Prostate gland (tissue), 2 donors: ENCODE results near the gene MTERF2.

Source experiments
- CTCF ChIP-seq, 4 experiments: fragments of 200-600 bp in 2 of 4; fragments of 450-650 bp in 2 of 4; sonication (generic) in 2 of 4; IDR thresholded peaks; 1 replicate in 3 of 4; 2 replicates in 1 of 4; pipeline ENCODE4 v1.5.1; 2016 to 2019; ENCODE audit warnings: antibody characterized with exemption in 4 of 4, mild to moderate bottlenecking in 2 of 4, moderate library complexity in 2 of 4
- POLR2A ChIP-seq: fragments of 450-650 bp; IDR thresholded peaks from one replicate; pipeline ENCODE4 v1.6.1; 2016; ENCODE audit warnings: antibody characterized with exemption, mild to moderate bottlenecking
- POLR2AphosphoS5 ChIP-seq: sonication (generic); formaldehyde crosslinking; IDR thresholded peaks from one replicate; pipeline ENCODE4 v1.6.1; 2017; ENCODE audit warnings: antibody characterized with exemption

DNA sequence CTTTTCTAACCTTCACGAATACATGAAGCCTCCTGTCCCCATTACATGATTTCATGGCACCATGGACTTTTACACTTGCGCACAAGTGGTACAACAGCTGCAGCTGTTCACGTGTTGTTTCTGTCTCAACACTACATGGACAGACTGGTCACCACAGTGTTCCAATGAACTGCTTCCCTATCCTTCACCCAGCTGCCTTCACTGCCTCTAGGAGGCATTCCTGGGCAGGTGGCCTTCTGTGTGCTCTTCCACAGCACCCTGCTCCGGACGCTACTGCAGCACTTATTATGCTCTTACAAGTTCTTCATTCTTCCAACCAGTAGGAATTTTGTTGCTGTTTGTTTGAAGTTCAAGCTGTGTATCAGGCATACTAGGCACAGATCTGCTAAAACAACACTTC is 1.5 kb downstream of the MTERF2 start:
- TF ChIP-seq POLR2AphosphoS5 (no peak), CTCF (IDR thresholded peaks at IDR 0.05) (no peak), POLR2A (no peak)
